ENCODE results near the gene ZNF235.

The ZNF235 gene

GRCh38 chr19:44304659-44305193 is at the start of gene ZNF235:
Gene ZNF235 (minus strand): TSS chr19:44305025. CDS start chr19:44303404, 1,621 bp downstream.
- DNase-seq = peak; percentile 95

DNA sequence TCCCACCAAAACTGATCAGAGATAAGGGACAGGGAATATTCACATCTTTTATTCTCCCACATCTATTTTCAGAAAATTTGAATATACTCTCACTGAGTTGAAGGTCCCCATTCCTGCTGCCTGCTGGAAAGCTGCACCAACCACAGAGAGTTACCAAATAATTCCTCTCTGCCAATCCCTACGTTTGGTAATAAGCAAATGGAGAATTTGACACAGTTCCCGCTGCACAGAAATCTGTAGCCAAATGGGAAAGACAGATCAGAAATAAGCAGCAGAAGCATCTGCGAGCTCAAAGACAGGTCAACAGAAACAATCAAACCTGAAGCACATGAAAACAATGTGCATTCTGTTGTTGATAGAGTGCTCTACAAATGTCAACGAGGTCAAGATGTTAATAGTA is 41.7 kb upstream of the ZNF235 start:
- DNase-seq = no peak

DNA sequence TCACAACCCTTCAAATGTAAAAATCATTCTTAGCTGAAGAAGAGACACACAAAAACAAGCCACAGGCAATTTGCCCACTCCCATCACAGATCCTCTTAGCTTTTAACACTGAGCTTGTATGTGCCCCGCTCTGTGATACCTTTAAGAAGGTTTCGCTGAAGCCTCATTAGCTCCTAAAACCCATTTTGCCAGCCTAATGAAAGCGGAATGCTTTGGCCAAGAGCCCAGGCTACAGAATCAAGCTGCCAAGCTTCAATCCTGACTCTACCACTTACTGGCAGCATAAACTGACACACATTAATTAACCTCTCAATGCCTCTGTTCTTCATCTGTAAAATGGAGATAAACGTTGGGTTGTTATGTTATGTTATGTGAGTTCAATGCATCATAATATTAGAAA is 41.1 kb upstream of the ZNF235 start:
- DNase-seq = no peak

- no peak for DNase-seq
Observed at GRCh38 chr19:44344255-44344654, 39.4 kb upstream of the ZNF235 start.

GRCh38 chr19:44341794-44342193 is 37.0 kb upstream of the ZNF235 start:
- no peak for DNase-seq

GRCh38 chr19:44334639-44335038 is 29.8 kb upstream of the ZNF235 start:
- DNase-seq = peak; percentile 9

GRCh38 chr19:44332145-44332544 is 27.3 kb upstream of the ZNF235 start:
- no peak for DNase-seq

GRCh38 chr19:44315883-44316282 is 11.1 kb upstream of the ZNF235 start:
- no peak for DNase-seq

DNA sequence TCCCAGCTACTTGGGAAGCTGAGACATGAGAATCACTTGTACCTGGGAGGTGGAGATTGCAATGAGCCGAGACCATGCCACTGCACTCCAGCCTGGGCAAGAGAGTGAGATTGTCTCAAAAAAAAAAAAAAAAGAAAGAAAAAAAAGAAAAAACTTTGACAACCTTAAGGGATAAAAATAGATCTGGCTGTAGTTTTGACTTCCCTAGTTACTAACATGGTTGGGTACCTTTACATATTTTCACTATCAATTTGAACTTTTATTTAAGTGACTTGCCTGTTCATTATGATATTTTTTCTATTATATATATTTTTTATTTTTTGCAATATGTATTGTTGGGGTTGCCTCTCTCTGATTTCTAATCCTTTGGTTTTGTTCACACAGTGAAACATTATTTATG is 8.4 kb upstream of the ZNF235 start:
- DNase-seq = no peak

GRCh38 chr19:44308011-44308410 is 3.2 kb upstream of the ZNF235 start:
- no peak for DNase-seq

DNA sequence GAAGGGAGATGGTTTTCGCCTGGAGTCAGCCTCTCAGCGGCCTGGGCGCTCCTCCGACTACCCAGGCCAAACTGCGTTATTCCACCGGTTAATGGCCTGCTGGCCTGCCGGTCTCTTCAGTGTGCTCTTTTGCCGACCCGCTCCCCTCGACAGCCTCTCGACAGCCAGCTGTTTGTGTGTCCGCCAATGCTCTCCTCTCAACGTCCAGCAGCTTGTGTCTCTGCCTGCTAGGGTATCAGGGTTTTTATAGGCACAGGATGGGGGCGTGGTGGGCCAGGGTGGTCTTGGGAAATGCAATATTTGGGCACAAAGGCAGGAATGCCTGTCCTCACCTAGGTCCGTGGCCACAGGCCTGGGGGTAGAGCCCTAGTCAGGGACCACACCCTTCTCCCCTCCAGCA is 1.5 kb upstream of the ZNF235 start:
- no peak for DNase-seq

DNA sequence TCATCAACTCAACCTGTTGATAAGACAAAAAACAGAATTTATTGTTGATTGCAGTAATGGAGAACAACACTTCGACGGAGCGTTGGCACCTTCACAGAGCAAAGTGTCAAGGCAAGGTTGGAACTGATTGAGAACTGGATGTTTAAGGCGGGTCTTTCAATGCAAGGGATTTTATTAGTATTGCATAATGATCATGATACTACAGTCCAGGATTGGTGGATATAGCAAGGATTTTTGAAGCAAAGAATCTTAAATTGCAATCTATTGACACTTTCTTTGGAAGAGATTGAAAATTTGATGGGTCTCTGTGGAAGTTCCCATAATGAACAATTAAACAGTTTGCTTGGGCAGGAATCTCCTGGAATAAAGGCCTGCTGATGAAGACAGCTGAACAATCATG is 632 bp upstream of the ZNF235 start:
- DNase-seq = no peak

- DNase-seq = no peak
Observed at GRCh38 chr19:44303976-44304568, 753 bp downstream of the ZNF235 start.

- DNase-seq = no peak
Observed at GRCh38 chr19:44303320-44303719, 1.5 kb downstream of the ZNF235 start.

GRCh38 chr19:44284968-44285367 is 19.9 kb downstream of the ZNF235 start:
- DNase-seq = no peak

GRCh38 chr19:44282846-44283245 is 22.0 kb downstream of the ZNF235 start:
- no peak for DNase-seq

DNA sequence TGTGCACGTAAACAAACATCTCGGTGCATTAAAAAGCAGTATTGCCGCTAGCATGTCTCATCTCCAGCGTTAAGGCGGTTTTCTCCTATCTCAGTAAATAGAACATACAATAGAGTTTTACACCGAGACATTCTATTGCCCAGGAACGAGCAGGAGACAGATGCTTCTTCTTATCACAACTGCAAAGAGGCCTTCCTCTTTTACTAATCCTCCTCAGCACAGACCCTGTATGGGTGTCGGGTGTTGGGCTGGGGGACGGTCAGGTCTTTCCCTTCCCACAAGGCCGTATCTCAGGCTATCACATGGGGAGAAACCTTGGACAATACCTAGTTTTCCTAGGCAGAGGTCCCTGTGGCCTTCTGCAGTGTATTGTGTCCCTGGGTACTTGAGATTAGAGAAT is 23.9 kb downstream of the ZNF235 start:
- no peak for DNase-seq

- no peak for DNase-seq
Observed at GRCh38 chr19:44278181-44278690, 26.6 kb downstream of the ZNF235 start.

GRCh38 chr19:44277331-44277730 is 27.5 kb downstream of the ZNF235 start:
- DNase-seq = no peak

DNA sequence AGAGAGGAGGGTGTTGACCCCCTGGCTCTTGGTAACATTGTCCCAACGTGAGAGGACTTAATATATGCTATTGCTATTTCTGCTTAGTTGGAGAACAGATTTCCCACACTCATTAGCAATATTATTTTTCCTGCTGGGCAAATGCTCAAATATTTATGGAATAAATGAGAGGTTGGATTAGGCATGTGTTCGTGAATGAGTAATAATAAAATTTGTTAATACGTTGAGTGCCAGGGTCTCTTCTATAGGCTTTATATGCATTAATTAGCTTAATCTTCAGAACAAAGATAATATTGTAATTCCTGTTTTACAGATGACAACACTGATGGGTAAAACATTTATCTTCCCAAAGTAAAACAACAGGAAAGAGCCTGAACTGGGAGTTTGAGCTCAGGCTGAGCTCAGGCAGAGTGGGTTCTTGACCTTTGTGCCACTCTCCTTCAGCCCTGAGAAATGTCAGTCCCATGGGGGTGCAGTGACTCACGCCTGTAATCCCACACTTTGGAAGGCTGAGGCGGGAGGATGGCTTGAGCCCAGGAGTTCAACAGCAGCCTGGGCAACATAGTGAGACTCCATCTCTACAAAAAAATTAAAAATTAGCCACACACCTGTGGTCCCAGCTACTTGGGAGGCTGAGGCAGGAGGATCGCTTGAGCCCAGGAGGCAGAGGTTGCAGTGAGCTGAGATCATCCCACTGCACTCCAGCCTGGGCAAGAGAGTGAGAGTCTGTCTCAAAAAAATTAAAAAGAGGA is 44.0 kb downstream of the ZNF235 start:
- DNase-seq = no peak

- no peak for DNase-seq
Observed at GRCh38 chr19:44260343-44260681, 44.5 kb downstream of the ZNF235 start.

- DNase-seq = no peak
Observed at GRCh38 chr19:44258835-44259413, 45.9 kb downstream of the ZNF235 start.

- no peak for DNase-seq
Observed at GRCh38 chr19:44258136-44258535, 46.7 kb downstream of the ZNF235 start.
